ENCODE results near the gene SF3B3.

DNA sequence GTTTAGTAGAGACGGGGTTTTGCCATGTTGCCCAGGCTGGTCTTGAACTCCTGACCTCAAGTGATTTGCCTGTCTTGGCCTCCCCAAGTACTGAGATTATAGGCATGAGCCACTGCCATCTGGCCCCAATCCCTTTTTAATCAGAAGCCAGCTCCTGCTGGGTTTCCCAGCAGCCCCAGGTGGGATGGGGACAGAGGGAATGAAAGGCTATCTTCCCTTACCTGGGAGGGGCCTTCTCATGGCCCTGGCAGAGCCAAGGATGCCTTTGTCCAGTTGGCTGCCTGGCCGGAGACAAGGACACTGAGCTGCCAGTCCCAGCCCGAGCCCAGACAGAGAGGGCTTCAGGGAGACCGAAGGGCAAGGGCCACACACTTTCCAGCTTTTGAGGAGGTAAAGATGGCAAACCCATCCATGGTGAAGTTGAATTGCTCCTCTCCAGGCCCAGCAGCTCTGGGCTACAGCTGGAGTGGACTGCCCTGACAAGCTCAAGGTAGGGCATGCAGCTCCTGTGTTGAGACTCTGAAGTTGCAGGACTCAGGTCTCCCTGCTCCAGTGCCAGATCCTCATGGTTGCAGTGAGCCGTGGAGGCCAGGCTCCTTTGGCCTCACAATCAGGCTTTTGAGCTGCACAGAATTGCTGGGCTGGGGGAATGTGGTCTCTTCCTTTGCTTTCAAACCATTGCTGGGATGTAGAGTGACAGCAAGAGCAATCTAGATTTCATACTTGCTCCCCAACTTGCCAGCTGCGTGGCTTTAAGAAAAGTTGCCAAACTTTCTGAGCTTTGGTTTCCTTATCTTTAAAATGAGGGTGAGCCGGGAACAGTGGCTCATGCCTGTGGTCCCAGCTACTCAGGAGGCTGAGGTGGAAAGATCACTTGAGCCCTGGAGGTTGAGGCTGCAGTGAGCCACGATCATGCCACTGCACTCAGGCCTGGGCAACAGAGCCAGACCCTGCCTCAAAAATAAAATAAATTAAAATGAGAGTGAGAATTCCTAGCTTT lies 78.3 kb downstream of the SF3B3 start:
- TF ChIP-seq POLR2A (IDR thresholded peaks at IDR 0.05): no peak
- TF ChIP-seq, protein P1, sequence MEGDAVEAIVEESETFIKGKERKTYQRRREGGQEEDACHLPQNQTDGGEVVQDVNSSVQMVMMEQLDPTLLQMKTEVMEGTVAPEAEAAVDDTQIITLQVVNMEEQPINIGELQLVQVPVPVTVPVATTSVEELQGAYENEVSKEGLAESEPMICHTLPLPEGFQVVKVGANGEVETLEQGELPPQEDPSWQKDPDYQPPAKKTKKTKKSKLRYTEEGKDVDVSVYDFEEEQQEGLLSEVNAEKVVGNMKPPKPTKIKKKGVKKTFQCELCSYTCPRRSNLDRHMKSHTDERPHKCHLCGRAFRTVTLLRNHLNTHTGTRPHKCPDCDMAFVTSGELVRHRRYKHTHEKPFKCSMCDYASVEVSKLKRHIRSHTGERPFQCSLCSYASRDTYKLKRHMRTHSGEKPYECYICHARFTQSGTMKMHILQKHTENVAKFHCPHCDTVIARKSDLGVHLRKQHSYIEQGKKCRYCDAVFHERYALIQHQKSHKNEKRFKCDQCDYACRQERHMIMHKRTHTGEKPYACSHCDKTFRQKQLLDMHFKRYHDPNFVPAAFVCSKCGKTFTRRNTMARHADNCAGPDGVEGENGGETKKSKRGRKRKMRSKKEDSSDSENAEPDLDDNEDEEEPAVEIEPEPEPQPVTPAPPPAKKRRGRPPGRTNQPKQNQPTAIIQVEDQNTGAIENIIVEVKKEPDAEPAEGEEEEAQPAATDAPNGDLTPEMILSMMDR (IDR thresholded peaks at IDR 0.05): no peak
